ENCODE results near the gene BACH1. TPM values are rescaled to one million over a fixed set of nuclear protein-coding genes. Genes with fewer than 3 reads are reported as not detected.
"Not testable (repeated sequence)": the region's sequence is repeated elsewhere in the genome, so short reads cannot be mapped to it uniquely, and the experiment has no call there.

Gene BACH1
- total RNA-seq, 1 donor from 2014 or later, result 49.4 TPM

DNA sequence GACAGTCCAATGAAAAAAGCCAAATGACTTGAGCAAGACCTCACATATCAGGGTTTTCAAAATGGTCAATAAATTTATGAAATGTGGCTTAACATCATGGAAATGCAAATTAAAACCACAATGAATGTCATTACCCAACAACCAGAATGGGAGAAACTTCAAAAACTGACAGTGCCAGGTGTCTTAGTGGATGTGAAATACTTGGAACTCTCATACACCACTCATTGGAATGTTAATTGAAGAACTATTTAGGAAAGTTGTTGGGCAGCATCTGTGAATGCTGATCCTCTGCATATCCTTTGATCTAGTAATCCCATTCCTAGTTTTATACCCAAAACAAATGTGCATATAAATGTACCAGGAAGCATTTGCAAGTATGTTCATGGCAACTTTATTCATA, 19.2 kb upstream of the BACH1 start:
- TF ChIP-seq, protein P1, sequence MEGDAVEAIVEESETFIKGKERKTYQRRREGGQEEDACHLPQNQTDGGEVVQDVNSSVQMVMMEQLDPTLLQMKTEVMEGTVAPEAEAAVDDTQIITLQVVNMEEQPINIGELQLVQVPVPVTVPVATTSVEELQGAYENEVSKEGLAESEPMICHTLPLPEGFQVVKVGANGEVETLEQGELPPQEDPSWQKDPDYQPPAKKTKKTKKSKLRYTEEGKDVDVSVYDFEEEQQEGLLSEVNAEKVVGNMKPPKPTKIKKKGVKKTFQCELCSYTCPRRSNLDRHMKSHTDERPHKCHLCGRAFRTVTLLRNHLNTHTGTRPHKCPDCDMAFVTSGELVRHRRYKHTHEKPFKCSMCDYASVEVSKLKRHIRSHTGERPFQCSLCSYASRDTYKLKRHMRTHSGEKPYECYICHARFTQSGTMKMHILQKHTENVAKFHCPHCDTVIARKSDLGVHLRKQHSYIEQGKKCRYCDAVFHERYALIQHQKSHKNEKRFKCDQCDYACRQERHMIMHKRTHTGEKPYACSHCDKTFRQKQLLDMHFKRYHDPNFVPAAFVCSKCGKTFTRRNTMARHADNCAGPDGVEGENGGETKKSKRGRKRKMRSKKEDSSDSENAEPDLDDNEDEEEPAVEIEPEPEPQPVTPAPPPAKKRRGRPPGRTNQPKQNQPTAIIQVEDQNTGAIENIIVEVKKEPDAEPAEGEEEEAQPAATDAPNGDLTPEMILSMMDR (IDR thresholded peaks at IDR 0.05; ENCODE audit: unreplicated experiment), result no peak
- H3K27me3 Mint-ChIP-seq (ENCODE audit: unreplicated experiment), result peaks cover 3% of the 10 kb centered on the region

DNA sequence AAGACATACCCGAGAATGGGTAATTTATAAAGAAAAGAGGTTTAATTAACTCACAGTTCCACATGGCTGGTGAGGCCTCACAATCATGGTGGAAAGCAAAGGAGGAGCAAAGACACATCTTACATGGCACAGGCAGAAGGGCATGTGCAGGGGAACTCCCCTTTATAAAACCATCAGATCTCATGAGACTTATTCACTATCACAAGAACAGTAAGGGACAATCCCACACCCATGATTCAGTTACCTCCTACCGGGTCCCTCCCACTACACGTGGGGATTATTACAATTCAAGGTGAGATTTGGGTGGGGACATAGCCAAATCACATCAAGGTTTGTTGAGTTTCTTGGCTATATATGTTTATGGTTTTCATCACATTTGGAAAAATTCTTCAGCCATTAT, 16.9 kb upstream of the BACH1 start:
- H3K4me1 Mint-ChIP-seq (ENCODE audit: unreplicated experiment), result peaks cover 16% of the 10 kb centered on the region
- H3K27ac Mint-ChIP-seq (ENCODE audit: unreplicated experiment); H3K27me3 Mint-ChIP-seq (ENCODE audit: unreplicated experiment); H3K4me3 Mint-ChIP-seq (ENCODE audit: unreplicated experiment); H3K36me3 Mint-ChIP-seq (ENCODE audit: low read depth, unreplicated experiment); H3K9me3 Mint-ChIP-seq (ENCODE audit: unreplicated experiment); DNase-seq (ENCODE audit: low spot score): not testable (repeated sequence)

More for the DNA sequence above, 19.2 kb upstream of the BACH1 start:
- Mint-ChIP-seq H3K27ac (ENCODE audit: unreplicated experiment) (no peak overlapping the region), H3K9me3 (ENCODE audit: unreplicated experiment) (no peaks in the 10 kb centered on the region), H3K4me1 (ENCODE audit: unreplicated experiment) (peaks cover 3% of the 10 kb centered on the region), H3K36me3 (ENCODE audit: low read depth, unreplicated experiment) (no peaks in the 10 kb centered on the region), H3K4me3 (ENCODE audit: unreplicated experiment) (no peak overlapping the region)
- DNase-seq (ENCODE audit: low spot score), result no peak

DNA sequence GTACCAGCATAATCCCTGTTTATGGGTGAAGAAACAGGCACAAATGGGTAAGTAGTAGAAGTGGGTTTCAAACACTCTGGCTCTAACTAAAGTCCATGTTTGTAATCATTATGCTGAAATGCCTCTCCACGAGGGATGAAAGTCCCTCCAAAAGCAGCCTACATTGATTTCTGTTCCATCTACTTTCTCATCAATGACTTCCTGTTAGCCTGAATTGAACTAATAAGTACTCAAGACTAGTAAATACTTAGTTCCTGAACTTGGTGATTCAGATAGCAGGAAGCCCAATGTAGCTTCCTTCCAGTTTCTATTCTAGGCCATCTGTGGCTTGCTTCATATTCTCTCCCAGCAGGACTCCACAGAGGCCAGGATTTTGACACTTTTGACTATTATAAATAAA, 11.3 kb upstream of the BACH1 start:
- Mint-ChIP-seq H3K27ac (ENCODE audit: unreplicated experiment) (no peak overlapping the region), H3K4me1 (ENCODE audit: unreplicated experiment) (peaks cover 29% of the 10 kb centered on the region), H3K9me3 (ENCODE audit: unreplicated experiment) (no peaks in the 10 kb centered on the region), H3K36me3 (ENCODE audit: low read depth, unreplicated experiment) (no peaks in the 10 kb centered on the region), H3K4me3 (ENCODE audit: unreplicated experiment) (no peak overlapping the region), H3K27me3 (ENCODE audit: unreplicated experiment) (peaks cover 4% of the 10 kb centered on the region)
- DNase-seq (ENCODE audit: low spot score), result no peak
- TF ChIP-seq, protein P1 (IDR thresholded peaks at IDR 0.05; ENCODE audit: unreplicated experiment), result no peak

DNA sequence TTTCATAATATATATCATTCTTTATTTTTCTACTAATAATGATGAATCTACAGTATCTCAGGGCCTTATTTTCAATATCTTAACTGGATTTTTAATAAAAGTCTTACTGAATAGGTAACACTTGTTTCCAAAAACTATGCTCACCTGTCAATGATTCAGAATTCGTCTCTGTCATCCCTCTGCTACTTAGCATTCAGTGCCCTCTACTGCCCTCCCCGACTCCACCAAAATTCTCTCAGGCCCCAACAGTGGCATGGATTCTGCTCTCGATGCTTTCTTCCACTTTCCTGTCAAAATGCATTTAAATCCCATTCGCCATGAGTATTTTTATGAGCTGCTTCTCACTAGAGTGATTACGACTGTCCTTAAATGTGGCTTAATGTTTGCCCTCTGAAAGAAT, 10.5 kb upstream of the BACH1 start:
- Mint-ChIP-seq H3K27ac (ENCODE audit: unreplicated experiment) (no peak overlapping the region), H3K27me3 (ENCODE audit: unreplicated experiment) (peaks cover 4% of the 10 kb centered on the region), H3K36me3 (ENCODE audit: low read depth, unreplicated experiment) (no peaks in the 10 kb centered on the region), H3K4me1 (ENCODE audit: unreplicated experiment) (peaks cover 29% of the 10 kb centered on the region), H3K4me3 (ENCODE audit: unreplicated experiment) (no peak overlapping the region), H3K9me3 (ENCODE audit: unreplicated experiment) (no peaks in the 10 kb centered on the region)
- DNase-seq (ENCODE audit: low spot score), result no peak
- TF ChIP-seq, protein P1 (IDR thresholded peaks at IDR 0.05; ENCODE audit: unreplicated experiment), result no peak

DNA sequence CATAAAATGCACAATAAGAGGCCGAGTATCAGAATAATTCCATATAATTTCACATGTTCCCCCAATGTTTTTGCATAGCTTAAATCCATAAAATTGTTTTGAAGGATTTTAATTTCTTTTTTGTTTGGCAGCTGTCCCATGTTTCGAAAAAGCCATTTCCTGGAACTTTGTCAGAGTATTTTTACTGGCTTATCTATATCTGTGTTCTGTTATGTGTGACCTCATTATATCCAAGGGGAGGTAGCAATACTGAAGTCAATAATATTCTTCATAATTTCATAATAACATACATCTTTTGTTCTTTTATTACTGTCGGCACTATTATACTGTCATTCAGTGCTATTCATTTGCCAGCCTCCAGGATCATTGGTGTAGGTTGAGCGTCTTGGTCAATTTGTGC, 9.4 kb upstream of the BACH1 start:
- no peak overlapping the region for H3K27ac Mint-ChIP-seq (ENCODE audit: unreplicated experiment)
- peaks cover 4% of the 10 kb centered on the region for H3K27me3 Mint-ChIP-seq (ENCODE audit: unreplicated experiment)
- no peak overlapping the region for H3K4me3 Mint-ChIP-seq (ENCODE audit: unreplicated experiment)
- H3K36me3 Mint-ChIP-seq (ENCODE audit: low read depth, unreplicated experiment), result no peaks in the 10 kb centered on the region
- TF ChIP-seq, protein P1 (IDR thresholded peaks at IDR 0.05; ENCODE audit: unreplicated experiment), result no peak
- no peaks in the 10 kb centered on the region for H3K9me3 Mint-ChIP-seq (ENCODE audit: unreplicated experiment)
- DNase-seq (ENCODE audit: low spot score), result no peak
- H3K4me1 Mint-ChIP-seq (ENCODE audit: unreplicated experiment), result peaks cover 26% of the 10 kb centered on the region

DNA sequence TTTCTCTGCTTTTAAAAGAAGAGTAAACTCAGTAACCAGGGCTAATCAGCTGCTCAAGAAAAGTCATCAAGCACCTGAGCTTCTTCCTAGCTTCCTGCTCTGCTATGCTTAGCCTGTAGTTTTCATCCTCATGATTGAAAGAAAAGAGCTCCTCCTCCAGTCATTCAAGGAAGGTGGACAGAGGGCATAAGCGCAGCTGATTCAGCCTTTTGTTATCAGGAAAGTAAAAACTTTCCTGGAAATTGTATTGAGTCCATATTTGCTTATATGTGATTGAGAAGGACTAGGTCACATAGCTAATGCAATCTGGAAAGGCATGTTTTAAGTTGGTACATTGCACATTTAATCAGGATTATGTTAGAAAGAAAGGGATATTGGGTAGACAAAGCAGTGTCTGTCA, 8.5 kb upstream of the BACH1 start:
- Mint-ChIP-seq H3K36me3 (ENCODE audit: low read depth, unreplicated experiment) (no peaks in the 10 kb centered on the region), H3K4me1 (ENCODE audit: unreplicated experiment) (peaks cover 23% of the 10 kb centered on the region), H3K27ac (ENCODE audit: unreplicated experiment) (no peak overlapping the region), H3K9me3 (ENCODE audit: unreplicated experiment) (no peaks in the 10 kb centered on the region), H3K4me3 (ENCODE audit: unreplicated experiment) (no peak overlapping the region), H3K27me3 (ENCODE audit: unreplicated experiment) (peaks cover 4% of the 10 kb centered on the region)
- no peak for DNase-seq (ENCODE audit: low spot score)
- TF ChIP-seq, protein P1 (IDR thresholded peaks at IDR 0.05; ENCODE audit: unreplicated experiment), result no peak
